MM.1S (cell line): ENCODE results near the gene DPP10.

ENCODE experiments used
- CTCF ChIP-seq: fragments of 300-600 bp; sonication (generic); IDR thresholded peaks from 2 replicates; pipeline ENCODE4 v1.5.1; 2016; ENCODE audit warnings: antibody characterized with exemption, low read length, mixed read lengths
- EZH2phosphoT487 ChIP-seq: fragments of 300-600 bp; sonication (generic); IDR thresholded peaks from 2 replicates; pipeline ENCODE4 v1.6.1; 2018; ENCODE audit warnings: antibody characterized with exemption, low read length

DNA sequence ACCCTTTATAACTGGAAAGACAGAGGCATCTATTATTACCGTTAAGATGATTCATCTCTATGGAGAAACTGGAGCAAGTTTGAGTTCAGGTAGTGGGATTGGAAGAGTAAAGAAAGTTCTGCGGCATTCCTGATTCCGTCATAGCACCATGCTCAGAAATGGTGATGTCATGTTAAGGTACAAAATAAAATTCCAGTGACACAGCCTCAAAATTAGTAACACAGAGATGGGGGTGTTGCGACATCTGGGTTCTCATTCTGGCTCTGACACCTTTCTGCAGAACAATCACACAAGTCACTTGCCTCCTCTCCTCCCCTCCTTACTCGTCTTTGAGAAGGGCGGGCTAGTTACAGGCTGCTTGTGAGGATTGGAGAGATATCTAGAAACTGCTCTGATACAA, 105.7 kb downstream of the DPP10 start:
- TF ChIP-seq EZH2phosphoT487, result no peak
- TF ChIP-seq CTCF, result no peak
